ENCODE measurements around the gene ATXN1. TPM values are rescaled to one million over a fixed set of nuclear protein-coding genes. Genes with fewer than 3 reads are reported as not detected.

ATXN1 gene
- polyA plus RNA-seq, 4 donors: 4.6 to 16.5 (median 5.9) TPM

GRCh38 chr6:16399158-16399557 is 362.1 kb downstream of the ATXN1 start:
- no peak overlapping the region for H3K27ac ChIP-seq (ENCODE audit: low read depth in 1 of 3, low read length in 2 of 3)
- H3K4me3 ChIP-seq (ENCODE audit: low read depth in 1 of 3, low read length in 3 of 3): no peak overlapping the region
- DNase-seq: no peak

DNA sequence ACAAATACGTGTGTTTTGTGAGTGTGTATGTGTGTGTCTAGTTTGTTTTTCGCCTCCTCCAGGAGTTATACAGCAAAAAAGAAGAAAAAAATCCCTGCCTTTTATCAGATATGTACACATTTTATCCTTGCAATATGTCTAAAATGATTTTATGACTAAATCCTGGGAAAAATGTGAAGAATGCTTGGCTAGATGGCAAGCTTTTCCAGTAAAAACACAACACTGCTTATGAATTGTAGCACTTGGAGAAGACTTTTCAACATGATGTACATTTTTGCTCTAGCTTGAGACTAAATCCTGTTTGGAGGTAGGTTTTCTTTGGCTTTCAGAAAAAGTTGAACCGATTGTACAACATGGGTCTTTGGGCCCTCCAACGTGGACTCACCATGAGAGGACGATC is 362.7 kb downstream of the ATXN1 start:
- Histone ChIP-seq H3K27ac (ENCODE audit: low read depth in 1 of 3, low read length in 2 of 3) (no peak overlapping the region), H3K9me3 (ENCODE audit: control insufficient read depth in 2 of 2, insufficient read depth in 1 of 2, low read depth in 1 of 2, low read length in 1 of 2) (no peaks in the 10 kb centered on the region), H3K4me3 (ENCODE audit: low read depth in 1 of 3, low read length in 3 of 3) (no peak overlapping the region), H3K4me1 (ENCODE audit: control insufficient read depth in 3 of 3, insufficient read depth in 2 of 3, low read depth in 1 of 3, low read length in 2 of 3) (peaks cover 0 to 3% (median 2%) of the 10 kb centered on the region in 3 donors), H3K27me3 (ENCODE audit: control insufficient read depth in 3 of 3, insufficient read depth in 3 of 3, low read length in 3 of 3) (no peaks in the 10 kb centered on the region), H3K36me3 (ENCODE audit: control insufficient read depth in 3 of 3, insufficient read depth in 2 of 3, low read depth in 1 of 3, low read length in 3 of 3) (peaks cover 0 to 2% (median 0%) of the 10 kb centered on the region in 3 donors)
- 83 to 97% (median 93%) methylated on average over 5 of the region's 5 CpGs for WGBS, 3 donors
- DNase-seq (no peak), FAIRE-seq (no peak)

More at GRCh38 chr6:16399158-16399557, 362.1 kb downstream of the ATXN1 start:
- H3K9me3 ChIP-seq (ENCODE audit: control insufficient read depth in 2 of 2, insufficient read depth in 1 of 2, low read depth in 1 of 2, low read length in 1 of 2): no peaks in the 10 kb centered on the region
- no peak for FAIRE-seq
- no peaks in the 10 kb centered on the region for H3K27me3 ChIP-seq (ENCODE audit: control insufficient read depth in 3 of 3, insufficient read depth in 3 of 3, low read length in 3 of 3)
- 76 to 84% (median 82%) methylated on average over 8 of the region's 8 CpGs for WGBS, 3 donors
- peaks cover 0 to 2% (median 0%) of the 10 kb centered on the region in 3 donors for H3K36me3 ChIP-seq (ENCODE audit: control insufficient read depth in 3 of 3, insufficient read depth in 2 of 3, low read depth in 1 of 3, low read length in 3 of 3)
- peaks cover 0 to 2% (median under 1%) of the 10 kb centered on the region in 3 donors for H3K4me1 ChIP-seq (ENCODE audit: control insufficient read depth in 3 of 3, insufficient read depth in 2 of 3, low read depth in 1 of 3, low read length in 2 of 3)

- 62 to 73% (median 72%) methylated on average over 4 of the region's 4 CpGs for WGBS, 3 donors
- H3K4me3 ChIP-seq (ENCODE audit: low read depth in 1 of 3, low read length in 3 of 3): no peak overlapping the region
- FAIRE-seq (no peak), DNase-seq (no peak)
- H3K4me1 ChIP-seq (ENCODE audit: control insufficient read depth in 3 of 3, insufficient read depth in 2 of 3, low read depth in 1 of 3, low read length in 2 of 3): peaks cover 0 to 3% (median 2%) of the 10 kb centered on the region in 3 donors
- no peak overlapping the region for H3K27ac ChIP-seq (ENCODE audit: low read depth in 1 of 3, low read length in 2 of 3)
- H3K9me3 ChIP-seq (ENCODE audit: control insufficient read depth in 2 of 2, insufficient read depth in 1 of 2, low read depth in 1 of 2, low read length in 1 of 2): no peaks in the 10 kb centered on the region
- peaks cover 0 to 2% (median 0%) of the 10 kb centered on the region in 3 donors for H3K36me3 ChIP-seq (ENCODE audit: control insufficient read depth in 3 of 3, insufficient read depth in 2 of 3, low read depth in 1 of 3, low read length in 3 of 3)
- no peaks in the 10 kb centered on the region for H3K27me3 ChIP-seq (ENCODE audit: control insufficient read depth in 3 of 3, insufficient read depth in 3 of 3, low read length in 3 of 3)
These were observed 363.6 kb downstream of the ATXN1 start for GRCh38 chr6:16397623-16398022.

DNA sequence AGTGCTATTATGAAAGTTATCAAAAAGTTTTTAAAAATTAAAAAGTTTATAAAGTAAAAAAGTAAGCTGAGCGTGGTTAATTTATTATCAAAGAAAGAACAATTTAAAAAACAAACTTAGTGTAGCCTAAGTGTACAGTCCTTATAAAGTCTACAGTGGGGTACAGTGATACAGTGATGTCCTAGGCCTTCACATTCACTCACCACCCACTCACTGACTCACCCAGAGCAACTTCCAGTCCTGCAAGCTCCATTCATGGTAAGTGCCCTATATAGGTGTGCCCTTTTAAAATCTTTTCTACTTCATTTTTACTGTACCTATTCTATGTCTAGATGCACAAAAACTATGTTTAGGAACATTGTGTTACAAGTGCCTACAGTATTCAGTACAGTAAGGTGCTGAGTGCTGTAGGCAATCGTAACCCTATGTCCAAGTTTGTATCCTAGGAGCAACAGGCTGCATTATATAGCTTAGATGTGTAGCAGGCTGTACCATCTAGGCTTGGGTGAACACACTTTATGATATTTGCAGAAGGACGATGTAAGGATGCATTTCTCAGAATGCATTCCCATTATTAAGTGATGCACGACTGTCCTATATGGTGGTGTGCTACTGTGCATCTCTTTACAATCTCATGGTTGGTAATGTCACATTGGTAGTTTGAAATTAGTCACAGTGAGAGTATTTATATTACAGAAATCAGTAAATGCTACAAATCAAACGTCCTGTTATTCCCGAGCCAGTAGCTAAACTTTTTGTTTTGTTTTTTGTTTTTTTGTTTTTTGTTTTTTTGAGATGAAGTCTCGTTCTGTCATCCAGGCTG is 364.6 kb downstream of the ATXN1 start:
- H3K4me3 ChIP-seq (ENCODE audit: low read depth in 1 of 3, low read length in 3 of 3): no peak overlapping the region
- peaks cover 0 to 2% (median 0%) of the 10 kb centered on the region in 3 donors for H3K36me3 ChIP-seq (ENCODE audit: control insufficient read depth in 3 of 3, insufficient read depth in 2 of 3, low read depth in 1 of 3, low read length in 3 of 3)
- H3K27ac ChIP-seq (ENCODE audit: low read depth in 1 of 3, low read length in 2 of 3): no peak overlapping the region
- DNase-seq (no peak), FAIRE-seq (no peak)
- no peaks in the 10 kb centered on the region for H3K27me3 ChIP-seq (ENCODE audit: control insufficient read depth in 3 of 3, insufficient read depth in 3 of 3, low read length in 3 of 3)
- H3K9me3 ChIP-seq (ENCODE audit: control insufficient read depth in 2 of 2, insufficient read depth in 1 of 2, low read depth in 1 of 2, low read length in 1 of 2): no peaks in the 10 kb centered on the region
- WGBS, 3 donors: 81 to 84% (median 81%) methylated on average over 7 of the region's 7 CpGs
- peaks cover 2 to 6% (median 4%) of the 10 kb centered on the region in 3 donors for H3K4me1 ChIP-seq (ENCODE audit: control insufficient read depth in 3 of 3, insufficient read depth in 2 of 3, low read depth in 1 of 3, low read length in 2 of 3)

GRCh38 chr6:16394632-16395031 is 366.6 kb downstream of the ATXN1 start:
- DNase-seq (peak; percentile 8 to 63), FAIRE-seq (no peak)
- peaks cover 2 to 8% (median 4%) of the 10 kb centered on the region in 3 donors for H3K4me1 ChIP-seq (ENCODE audit: control insufficient read depth in 3 of 3, insufficient read depth in 2 of 3, low read depth in 1 of 3, low read length in 2 of 3)

GRCh38 chr6:16393326-16393725 is 367.9 kb downstream of the ATXN1 start:
- peaks cover 2 to 8% (median 4%) of the 10 kb centered on the region in 3 donors for H3K4me1 ChIP-seq (ENCODE audit: control insufficient read depth in 3 of 3, insufficient read depth in 2 of 3, low read depth in 1 of 3, low read length in 2 of 3)
- no peak for FAIRE-seq
- no peaks in the 10 kb centered on the region for H3K9me3 ChIP-seq (ENCODE audit: control insufficient read depth in 2 of 2, insufficient read depth in 1 of 2, low read depth in 1 of 2, low read length in 1 of 2)
- H3K27me3 ChIP-seq (ENCODE audit: control insufficient read depth in 3 of 3, insufficient read depth in 3 of 3, low read length in 3 of 3): no peaks in the 10 kb centered on the region
- H3K4me3 ChIP-seq (ENCODE audit: low read depth in 1 of 3, low read length in 3 of 3): no peak overlapping the region
- WGBS, 3 donors: 96 to 97% (median 97%) methylated on average over 4 of the region's 4 CpGs
- no peaks in the 10 kb centered on the region for H3K36me3 ChIP-seq (ENCODE audit: control insufficient read depth in 3 of 3, insufficient read depth in 2 of 3, low read depth in 1 of 3, low read length in 3 of 3)
- no peak for DNase-seq
- H3K27ac ChIP-seq (ENCODE audit: low read depth in 1 of 3, low read length in 2 of 3): no peak overlapping the region

More at GRCh38 chr6:16394632-16395031, 366.6 kb downstream of the ATXN1 start:
- 17 to 61% (median 46%) methylated on average over 2 of the region's 2 CpGs for WGBS, 3 donors
- Histone ChIP-seq H3K4me3 (ENCODE audit: low read depth in 1 of 3, low read length in 3 of 3) (no peak overlapping the region), H3K27ac (ENCODE audit: low read depth in 1 of 3, low read length in 2 of 3) (peak overlapping the region in 1 of 3 donors; percentile 9), H3K36me3 (ENCODE audit: control insufficient read depth in 3 of 3, insufficient read depth in 2 of 3, low read depth in 1 of 3, low read length in 3 of 3) (no peaks in the 10 kb centered on the region), H3K9me3 (ENCODE audit: control insufficient read depth in 2 of 2, insufficient read depth in 1 of 2, low read depth in 1 of 2, low read length in 1 of 2) (no peaks in the 10 kb centered on the region), H3K27me3 (ENCODE audit: control insufficient read depth in 3 of 3, insufficient read depth in 3 of 3, low read length in 3 of 3) (no peaks in the 10 kb centered on the region)

DNA sequence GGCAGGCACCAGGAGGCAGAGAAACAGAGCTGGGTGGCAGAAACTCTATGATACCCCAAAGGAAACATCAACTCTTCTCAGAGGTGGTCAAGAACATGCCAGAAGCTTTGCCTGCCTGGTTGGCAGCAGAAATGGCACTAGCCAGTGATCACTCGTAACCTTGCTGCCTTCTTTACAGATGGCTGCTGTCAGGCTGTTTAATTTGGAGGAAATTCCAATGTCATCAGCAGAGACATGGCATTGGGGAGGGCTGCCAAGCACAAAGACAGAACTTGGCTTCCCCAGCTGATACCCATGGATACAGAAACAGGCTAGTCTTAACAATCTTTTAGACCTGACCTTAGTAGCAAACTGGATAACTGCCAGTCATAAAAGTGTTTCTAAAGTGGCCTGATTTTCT is 369.2 kb downstream of the ATXN1 start:
- peaks cover 2 to 8% (median 4%) of the 10 kb centered on the region in 3 donors for H3K4me1 ChIP-seq (ENCODE audit: control insufficient read depth in 3 of 3, insufficient read depth in 2 of 3, low read depth in 1 of 3, low read length in 2 of 3)
- FAIRE-seq (no peak), DNase-seq (no peak)
- H3K36me3 ChIP-seq (ENCODE audit: control insufficient read depth in 3 of 3, insufficient read depth in 2 of 3, low read depth in 1 of 3, low read length in 3 of 3): no peaks in the 10 kb centered on the region
- no peaks in the 10 kb centered on the region for H3K27me3 ChIP-seq (ENCODE audit: control insufficient read depth in 3 of 3, insufficient read depth in 3 of 3, low read length in 3 of 3)
- no peak overlapping the region for H3K4me3 ChIP-seq (ENCODE audit: low read depth in 1 of 3, low read length in 3 of 3)
- H3K27ac ChIP-seq (ENCODE audit: low read depth in 1 of 3, low read length in 2 of 3): no peak overlapping the region
- WGBS, 3 donors: 75 to 100% (median 96%) methylated on average over 1 of the region's 1 CpG
- H3K9me3 ChIP-seq (ENCODE audit: control insufficient read depth in 2 of 2, insufficient read depth in 1 of 2, low read depth in 1 of 2, low read length in 1 of 2): no peaks in the 10 kb centered on the region

DNA sequence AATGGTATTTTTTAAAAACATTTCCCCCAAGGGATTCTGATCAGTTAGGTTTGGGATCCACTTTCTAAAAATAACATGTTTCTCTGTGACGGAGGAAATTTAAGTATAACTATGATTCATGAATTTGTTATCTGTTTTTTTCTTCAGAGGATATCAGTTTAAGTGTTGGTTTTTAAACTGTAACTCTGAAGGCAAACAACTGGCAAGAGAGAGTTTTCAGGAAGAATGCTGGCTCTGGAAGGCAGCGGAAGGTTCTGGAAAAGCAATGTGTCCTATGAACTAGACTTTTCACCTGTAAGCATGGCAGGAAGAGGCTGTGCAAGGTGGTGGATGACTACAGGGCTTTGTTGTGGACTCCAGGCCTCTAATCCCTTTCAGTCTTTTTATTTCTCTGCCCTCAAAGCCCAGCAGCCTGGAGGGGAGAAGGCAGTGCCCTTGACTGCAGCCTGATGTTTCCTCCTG is 369.8 kb downstream of the ATXN1 start:
- Histone ChIP-seq H3K4me3 (ENCODE audit: low read depth in 1 of 3, low read length in 3 of 3) (no peak overlapping the region), H3K9me3 (ENCODE audit: control insufficient read depth in 2 of 2, insufficient read depth in 1 of 2, low read depth in 1 of 2, low read length in 1 of 2) (no peaks in the 10 kb centered on the region), H3K4me1 (ENCODE audit: control insufficient read depth in 3 of 3, insufficient read depth in 2 of 3, low read depth in 1 of 3, low read length in 2 of 3) (peaks cover 2 to 8% (median 4%) of the 10 kb centered on the region in 3 donors), H3K36me3 (ENCODE audit: control insufficient read depth in 3 of 3, insufficient read depth in 2 of 3, low read depth in 1 of 3, low read length in 3 of 3) (no peaks in the 10 kb centered on the region), H3K27ac (ENCODE audit: low read depth in 1 of 3, low read length in 2 of 3) (peak overlapping the region in 1 of 3 donors; percentile 32), H3K27me3 (ENCODE audit: control insufficient read depth in 3 of 3, insufficient read depth in 3 of 3, low read length in 3 of 3) (no peaks in the 10 kb centered on the region)
- FAIRE-seq: no peak
- 67 to 91% (median 80%) methylated on average over 2 of the region's 2 CpGs for WGBS, 3 donors
- DNase-seq: no peak

All from small intestine (tissue), 7 donors.